Right lobe of liver (tissue), 4 donors: Measurements from ENCODE around the gene CCNE1.

Experiments used
- POLR2A ChIP-seq: fragments of 450-650 bp; IDR thresholded peaks from one replicate; pipeline ENCODE4 v1.6.1; 2017; ENCODE audit warnings: antibody characterized with exemption, mild to moderate bottlenecking
- TF ChIP-seq, protein P1 (sequence below), 4 donors: fragments of 200-600 bp in 3 of 4; fragments of 450-650 bp in 1 of 4; IDR thresholded peaks; one replicate each; pipeline versions ENCODE4 v1.5.1 to v1.8.0; 2016 to 2022; ENCODE audit warnings: antibody characterized with exemption in 4 of 4, mild to moderate bottlenecking in 2 of 4
- donor health status: DM: no; HTN: no; CAD: no.
- donor health status: DM: no; HTN: no; CAD: no.
- donor health status: DM: no; HTN: yes; CAD: no.

GRCh38 chr19:29813642-29814041, 1.9 kb downstream of the CCNE1 start:
- TF ChIP-seq, protein P1, sequence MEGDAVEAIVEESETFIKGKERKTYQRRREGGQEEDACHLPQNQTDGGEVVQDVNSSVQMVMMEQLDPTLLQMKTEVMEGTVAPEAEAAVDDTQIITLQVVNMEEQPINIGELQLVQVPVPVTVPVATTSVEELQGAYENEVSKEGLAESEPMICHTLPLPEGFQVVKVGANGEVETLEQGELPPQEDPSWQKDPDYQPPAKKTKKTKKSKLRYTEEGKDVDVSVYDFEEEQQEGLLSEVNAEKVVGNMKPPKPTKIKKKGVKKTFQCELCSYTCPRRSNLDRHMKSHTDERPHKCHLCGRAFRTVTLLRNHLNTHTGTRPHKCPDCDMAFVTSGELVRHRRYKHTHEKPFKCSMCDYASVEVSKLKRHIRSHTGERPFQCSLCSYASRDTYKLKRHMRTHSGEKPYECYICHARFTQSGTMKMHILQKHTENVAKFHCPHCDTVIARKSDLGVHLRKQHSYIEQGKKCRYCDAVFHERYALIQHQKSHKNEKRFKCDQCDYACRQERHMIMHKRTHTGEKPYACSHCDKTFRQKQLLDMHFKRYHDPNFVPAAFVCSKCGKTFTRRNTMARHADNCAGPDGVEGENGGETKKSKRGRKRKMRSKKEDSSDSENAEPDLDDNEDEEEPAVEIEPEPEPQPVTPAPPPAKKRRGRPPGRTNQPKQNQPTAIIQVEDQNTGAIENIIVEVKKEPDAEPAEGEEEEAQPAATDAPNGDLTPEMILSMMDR (IDR thresholded peaks at IDR 0.05) = no peak
- no peak for TF ChIP-seq POLR2A
